ENCODE results near the gene CYGB. TPM values are rescaled to one million over a fixed set of nuclear protein-coding genes. Genes with fewer than 3 reads are reported as not detected.
A peak's percentile ranks its signal among the peaks of the same experiment; 100 is the strongest.

Gene CYGB
- total and polyA plus RNA-seq, 2 of the 13 experiments (the other 11 are each of a cell fraction or from before 2014, with no cell fraction given) = 18.9 to 27.1 TPM

GRCh38 chr17:76497979-76498875, 39.3 kb downstream of the CYGB start (continued):
- 0 out of 2 replicates have a peak, but pooled peaks have one; percentile 48 for TF ChIP-seq THAP8 (CRISPR knock-in tag; IDR thresholded peaks at IDR 0.05; ENCODE audit: borderline replicate concordance)
- no peak for TF ChIP-seq HOXD1 (CRISPR knock-in tag; IDR thresholded peaks at IDR 0.05)
- TF ChIP-seq TEAD2 (CRISPR knock-in tag; IDR thresholded peaks at IDR 0.05) = no peak
- peak; percentile 42; the same call in 1 of the 2 replicates for TF ChIP-seq ZNF441 (CRISPR knock-in tag; IDR thresholded peaks at IDR 0.05; ENCODE audit: borderline replicate concordance)
- no peak for TF ChIP-seq SOX6 (IDR thresholded peaks at IDR 0.05)
- peak; percentile 59 for TF ChIP-seq SOX6 (CRISPR knock-in tag; IDR thresholded peaks at IDR 0.05)
- TF ChIP-seq ATF6 (CRISPR knock-in tag; conservative IDR thresholded peaks at IDR 0.05) = no peak
- peak; percentile 88; the same call in 1 of the 2 replicates for TF ChIP-seq ZNF556 (CRISPR knock-in tag; IDR thresholded peaks at IDR 0.05; ENCODE audit: borderline replicate concordance)
- no peak for TF ChIP-seq HCFC1 (IDR thresholded peaks at IDR 0.05; ENCODE audit: low read depth, low read length)
- TF ChIP-seq HOMEZ (CRISPR knock-in tag; IDR thresholded peaks at IDR 0.05; ENCODE audit: low read depth) = no peak
- TF ChIP-seq SETDB1 (CRISPR knock-in tag; IDR thresholded peaks at IDR 0.05; ENCODE audit: borderline replicate concordance) = no peak
- TF ChIP-seq FOXK1 (CRISPR knock-in tag; IDR thresholded peaks at IDR 0.05; ENCODE audit: borderline replicate concordance, low read depth) = no peak
- no peak for TF ChIP-seq TEF (CRISPR knock-in tag; IDR thresholded peaks at IDR 0.05)
- no peak; the same call in 1 of the 2 replicates for TF ChIP-seq ZMAT3 (CRISPR knock-in tag; conservative IDR thresholded peaks at IDR 0.05)
- no peak for TF ChIP-seq ZNF160 (CRISPR knock-in tag; IDR thresholded peaks at IDR 0.05)
- TF ChIP-seq RAD51 (IDR thresholded peaks at IDR 0.05; ENCODE audit: borderline replicate concordance) = no peak
- TF ChIP-seq HMG20B (CRISPR knock-in tag; conservative IDR thresholded peaks at IDR 0.05) = no peak
- TF ChIP-seq HDAC6 (IDR thresholded peaks at IDR 0.05; ENCODE audit: low read depth, low read length) = no peak
- no peak for TF ChIP-seq SAFB2 (CRISPR knock-in tag; IDR thresholded peaks at IDR 0.05; ENCODE audit: borderline replicate concordance, low read depth)
- TF ChIP-seq PHF21A (CRISPR knock-in tag; IDR thresholded peaks at IDR 0.05) = peak; percentile 44; the same call in 1 of the 2 replicates
- no peak for TF ChIP-seq EHMT2 (IDR thresholded peaks at IDR 0.05; ENCODE audit: borderline replicate concordance, low read depth, low read length)
- TF ChIP-seq SMAD3 (CRISPR knock-in tag; IDR thresholded peaks at IDR 0.05) = no peak
- no peak for TF ChIP-seq ZNF251 (CRISPR knock-in tag; IDR thresholded peaks at IDR 0.05)
- 0 out of 2 replicates have a peak, but pooled peaks have one; percentile 28 for TF ChIP-seq DNMT3B (CRISPR knock-in tag; conservative IDR thresholded peaks at IDR 0.05)
- TF ChIP-seq ZNF564 (CRISPR knock-in tag; IDR thresholded peaks at IDR 0.05) = peak; percentile 60; the same call in 1 of the 2 replicates
- no peak for TF ChIP-seq NONO (IDR thresholded peaks at IDR 0.05)
- 0 out of 2 replicates have a peak, but pooled peaks have one; percentile 42 for TF ChIP-seq NONO (CRISPR knock-in tag; conservative IDR thresholded peaks at IDR 0.05)
